HepG2 (cell line): ENCODE results near the gene WDR54. TPM values are rescaled to one million over a fixed set of nuclear protein-coding genes. Genes with fewer than 3 reads are reported as not detected.
A peak's percentile ranks its signal among the peaks of the same experiment; 100 is the strongest.

Experiments
- ATAC-seq: fragments of 200-7000 bp; cut with Tn5 transposase; 3 replicates; pipeline ENCODE4 v1.9.1; 2020; ENCODE audit warnings: mild to moderate bottlenecking, moderate library complexity
- BruUV-seq: library from RNA; stranded (reverse); fragments of 400-500 nt; replicated peaks from 2 replicates; lab custom pipeline; 2021; lab: Mats Ljungman, UMichigan
- CTCF ChIA-PET: fragments of 300-600 bp; formaldehyde crosslinking; extraction: SDS; loops from one replicate; lab custom pipeline; 2021; ENCODE audit warnings: low total read pairs, inconsistent platforms, low intra/inter-chr PET ratio; lab: Yijun Ruan, JAX
- POLR2A ChIA-PET: fragments of 350-600 bp; sonication (Branson Sonifier 250); formaldehyde crosslinking; loops from one replicate; lab custom pipeline; 2020; ENCODE audit warnings: antibody characterized with exemption, inconsistent platforms; lab: Yijun Ruan, JAX
- DNase-seq: peaks from one replicate; pipeline ENCODE4 v3.0.0-alpha.2; 2015; ENCODE audit warnings: low spot score
- FAIRE-seq: peaks from 3 replicates; lab custom pipeline; 2011; peaks lifted over from hg19 to GRCh38; lab: Jason Lieb, UNC
- H2AFZ ChIP-seq: one replicate; pipeline ENCODE4 v1.6.1; 2011; ENCODE audit warnings: low read length, inconsistent platforms
- H3K27ac ChIP-seq: fragments of 300-600 bp; 3 replicates; pipeline ENCODE4 v1.8.0; 2011; ENCODE audit warnings: mixed run types, mild to moderate bottlenecking, mixed read lengths, low read length, inconsistent platforms; ENCODE audit not compliant: insufficient read depth; ENCODE audit errors: extremely low read length
- H3K27me3 ChIP-seq, 2 experiments: fragments of 200-600 bp in 1 of 2; 2 replicates in 1 of 2; 3 replicates in 1 of 2; pipeline versions ENCODE4 v1.6.0 to v1.8.0; 2011; ENCODE audit warnings: low read length in 2 of 2, mild to moderate bottlenecking in 2 of 2, moderate library complexity in 2 of 2, inconsistent platforms in 1 of 2; ENCODE audit not compliant: insufficient read depth in 2 of 2, control insufficient read depth in 1 of 2
- H3K36me3 ChIP-seq, 2 experiments: fragments of 200-600 bp in 1 of 2; replicated peaks in 1 of 2; 2 replicates in 1 of 2; 3 replicates in 1 of 2; pipeline versions ENCODE4 v1.5.1 to v1.8.0; 2011; ENCODE audit warnings: low read length in 2 of 2, inconsistent platforms in 1 of 2; ENCODE audit not compliant: insufficient read depth in 2 of 2, control insufficient read depth in 1 of 2
- H3K4me1 ChIP-seq: 2 replicates; pipeline ENCODE4 v1.5.1; 2012; ENCODE audit warnings: low read length, inconsistent platforms; ENCODE audit not compliant: insufficient read depth
- H3K4me2 ChIP-seq: 2 replicates; pipeline ENCODE4 v1.6.0; 2011; ENCODE audit warnings: low read depth, low read length, inconsistent platforms
- H3K4me3 ChIP-seq, 3 experiments: fragments of 200-600 bp in 1 of 3; sonication (generic), shearing (Covaris generic) in 1 of 3; replicated peaks in 1 of 3; 2 replicates each; pipeline ENCODE4 v1.5.1; 2011 to 2016; ENCODE audit warnings: low read length in 3 of 3, inconsistent platforms in 2 of 3, low read depth in 2 of 3, mild to moderate bottlenecking in 2 of 3, control low read depth in 1 of 3, mixed read lengths in 1 of 3; ENCODE audit not compliant: insufficient read depth in 1 of 3
- H3K79me2 ChIP-seq: one replicate; pipeline ENCODE4 v1.6.1; 2011; ENCODE audit warnings: low read length, inconsistent platforms; ENCODE audit not compliant: insufficient read depth
- H3K9ac ChIP-seq: 2 replicates; pipeline ENCODE4 v1.6.0; 2011; ENCODE audit warnings: mild to moderate bottlenecking, low read depth, low read length, inconsistent platforms; ENCODE audit not compliant: insufficient read depth
- H3K9me3 ChIP-seq: 2 replicates; pipeline ENCODE4 v1.5.1; 2012; ENCODE audit warnings: mild to moderate bottlenecking, low read length
- H4K20me1 ChIP-seq: 2 replicates; pipeline ENCODE4 v1.6.0; 2011; ENCODE audit warnings: inconsistent platforms, mild to moderate bottlenecking, low read length, moderate library complexity; ENCODE audit not compliant: insufficient read depth
- HNRNPUL1 ChIP-seq: fragments of 200-400 bp; formaldehyde crosslinking; IDR thresholded peaks from 2 replicates; pipeline ENCODE4 v1.6.1; 2017; ENCODE audit warnings: low read depth, mild to moderate bottlenecking, low read length, moderate library complexity
- JUNB ChIP-seq: sonication (generic); formaldehyde crosslinking; IDR thresholded peaks from 2 replicates; pipeline ENCODE4 v1.8.0; 2022; ENCODE audit warnings: missing genetic modification reagents, mild to moderate bottlenecking, borderline replicate concordance
- PAF1 ChIP-seq: IDR thresholded peaks from 2 replicates; pipeline ENCODE4 v1.6.1; 2016; ENCODE audit warnings: missing genetic modification reagents, missing compliant biosample characterization
- PCBP1 ChIP-seq: fragments of 200-400 bp; formaldehyde crosslinking; IDR thresholded peaks from 2 replicates; pipeline ENCODE4 v1.6.1; 2017; ENCODE audit warnings: mild to moderate bottlenecking, low read depth, low read length, borderline replicate concordance
- POLR2A ChIP-seq, 2 experiments: IDR thresholded peaks; 2 replicates each; pipeline ENCODE4 v1.6.1; 2011; ENCODE audit warnings: low read depth in 2 of 2, low read length in 2 of 2, mild to moderate bottlenecking in 1 of 2, moderate library complexity in 1 of 2; ENCODE audit not compliant: insufficient read depth in 1 of 2
- POLR2AphosphoS5 ChIP-seq: IDR thresholded peaks from 2 replicates; pipeline ENCODE4 v1.6.1; 2012; ENCODE audit warnings: low read depth, low read length
- ZFYVE20 ChIP-seq: sonication (generic); formaldehyde crosslinking; IDR thresholded peaks from 2 replicates; pipeline ENCODE4 v1.8.0; 2023; ENCODE audit warnings: low read depth, mild to moderate bottlenecking, moderate library complexity, missing genetic modification reagents, borderline replicate concordance
- ZNF180 ChIP-seq: sonication (generic); formaldehyde crosslinking; IDR thresholded peaks from 2 replicates; pipeline ENCODE4 v1.4.0; 2020; ENCODE audit warnings: low read depth, missing genetic modification reagents, borderline replicate concordance
- ZNF24 ChIP-seq: fragments of 450-650 bp; IDR thresholded peaks from 2 replicates; pipeline ENCODE4 v1.6.1; 2017; ENCODE audit warnings: antibody characterized with exemption, mild to moderate bottlenecking
- ZNF362 ChIP-seq: sonication (generic); formaldehyde crosslinking; IDR thresholded peaks from 2 replicates; pipeline ENCODE4 v1.4.0; 2020; ENCODE audit warnings: missing genetic modification reagents, mild to moderate bottlenecking, borderline replicate concordance
- WGBS: methylation state at CpG from one replicate; pipeline ENCODE4 v1.1.6; 2017; ENCODE audit warnings: low lambda C conversion rate; 5-methylcytosine and 5-hydroxymethylcytosine counted together
- in situ Hi-C: cut with HindIII; loops from 2 replicates; pipeline ENCODE4 v1.10.0; 2017; ENCODE audit warnings: low pct_unique_long_range_greater_than_20kb; ENCODE audit not compliant: extremely low pct_ligation_motif_present
- intact Hi-C: fragments of 100-400 bp; cut with micrococcal nuclease; formaldehyde crosslinking; loops from one replicate; pipeline ENCODE4 v1.10.0; 2022; ENCODE audit not compliant: unreplicated experiment
- polyA plus RNA-seq, 8 experiments: library from polyadenylated mRNA; depleted of rRNA in 3 of 8; stranded (reverse) in 7 of 8; unstranded in 1 of 8; fragments of >200 nt; fragmentation: Illumina TruSeq in 4 of 8; extraction: Trizol in 4 of 8; gene quantifications; 2 replicates each; pipeline versions ENCODE4 v1.2.1 to v1.2.3, GENCODE V29; 2011 to 2016; ENCODE audit warnings: low read depth in 4 of 8, missing spikeins in 1 of 8, mixed read lengths in 1 of 8; ENCODE audit not compliant: insufficient read depth in 1 of 8
- total RNA-seq, 5 experiments: library from RNA; depleted of rRNA; stranded (reverse); fragments of >200 nt; fragmentation: Illumina TruSeq; extraction: Trizol; gene quantifications; 2 replicates each; pipeline ENCODE4 v1.2.3, GENCODE V29; 2016; ENCODE audit warnings: low read depth in 1 of 5
- TF ChIP-seq, protein P1 (sequence below), 2 experiments: sonication (generic) in 1 of 2; formaldehyde crosslinking in 1 of 2; IDR thresholded peaks; 2 replicates each; pipeline versions ENCODE4 v1.4.0 to v1.6.1; 2016 to 2020; ENCODE audit warnings: borderline replicate concordance in 1 of 2, low read depth in 1 of 2, mild to moderate bottlenecking in 1 of 2, missing genetic modification reagents in 1 of 2
- TF ChIP-seq, protein P2 (sequence below): sonication (generic); formaldehyde crosslinking; IDR thresholded peaks from 2 replicates; pipeline ENCODE4 v1.8.1; 2023; ENCODE audit warnings: mild to moderate bottlenecking, missing genetic modification reagents, borderline replicate concordance
- TF ChIP-seq, protein P3 (sequence below), 2 experiments: sonication (generic) in 1 of 2; formaldehyde crosslinking in 1 of 2; IDR thresholded peaks; 2 replicates each; pipeline versions ENCODE4 v1.5.1 to v1.6.1; 2011 to 2020; ENCODE audit warnings: borderline replicate concordance in 1 of 2, low read depth in 1 of 2, low read length in 1 of 2, mild to moderate bottlenecking in 1 of 2, missing genetic modification reagents in 1 of 2, moderate library complexity in 1 of 2

The WDR54 gene
- total and polyA plus RNA-seq, 2 of the 13 experiments (the other 11 are each of a cell fraction or from before 2014, with no cell fraction given), result 2.0 to 17.3 TPM

GRCh38 chr2:74426181-74426758 is 4.7 kb downstream of the WDR54 start (continued):
- TF ChIP-seq, protein P1, sequence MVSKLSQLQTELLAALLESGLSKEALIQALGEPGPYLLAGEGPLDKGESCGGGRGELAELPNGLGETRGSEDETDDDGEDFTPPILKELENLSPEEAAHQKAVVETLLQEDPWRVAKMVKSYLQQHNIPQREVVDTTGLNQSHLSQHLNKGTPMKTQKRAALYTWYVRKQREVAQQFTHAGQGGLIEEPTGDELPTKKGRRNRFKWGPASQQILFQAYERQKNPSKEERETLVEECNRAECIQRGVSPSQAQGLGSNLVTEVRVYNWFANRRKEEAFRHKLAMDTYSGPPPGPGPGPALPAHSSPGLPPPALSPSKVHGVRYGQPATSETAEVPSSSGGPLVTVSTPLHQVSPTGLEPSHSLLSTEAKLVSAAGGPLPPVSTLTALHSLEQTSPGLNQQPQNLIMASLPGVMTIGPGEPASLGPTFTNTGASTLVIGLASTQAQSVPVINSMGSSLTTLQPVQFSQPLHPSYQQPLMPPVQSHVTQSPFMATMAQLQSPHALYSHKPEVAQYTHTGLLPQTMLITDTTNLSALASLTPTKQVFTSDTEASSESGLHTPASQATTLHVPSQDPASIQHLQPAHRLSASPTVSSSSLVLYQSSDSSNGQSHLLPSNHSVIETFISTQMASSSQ (IDR thresholded peaks at IDR 0.05; ENCODE audit: low read depth), result no peak
- TF ChIP-seq, protein P1 (CRISPR knock-in tag; IDR thresholded peaks at IDR 0.05; ENCODE audit: borderline replicate concordance), result no peak
- 0 out of 2 replicates have a peak, but pooled peaks have one; percentile 16 for TF ChIP-seq PCBP1

- WGBS, result 94% methylated on average over 3 of the region's 3 CpGs
These were observed 6.0 kb downstream of the WDR54 start for GRCh38 chr2:74427551-74427950.

More at GRCh38 chr2:74427551-74427950, 6.0 kb downstream of the WDR54 start:
- Histone ChIP-seq H3K36me3 (peaks cover 41 to 72% of the 10 kb centered on the region in 2 experiments), H3K27ac (no peak overlapping the region), H3K4me1 (peaks cover 91% of the 10 kb centered on the region), H4K20me1 (peaks cover 22% of the 10 kb centered on the region; the same call in 1 of the 2 replicates), H3K79me2 (peaks cover 10% of the 10 kb centered on the region), H3K9ac (no peak overlapping the region), H2AFZ (no peak overlapping the region), H3K4me3 (no peak overlapping the region), H3K4me2 (no peak overlapping the region), H3K9me3 (no peaks in the 10 kb centered on the region), H3K27me3 (no peaks in the 10 kb centered on the region)
- FAIRE-seq (no peak), DNase-seq (no peak), ATAC-seq (no peak)
- BruUV-seq, result no TSS peak
- intact Hi-C loops (no loop called here), in situ Hi-C loops (no loop called here)
- TF ChIP-seq POLR2A (IDR thresholded peaks at IDR 0.05; ENCODE audit: insufficient read depth in 1 of 2, low read depth in 2 of 2, low read length in 2 of 2) (0 out of 4 replicates have a peak, but pooled peaks of 1 of the 2 experiments have one; percentile 30), ZFYVE20 (CRISPR knock-in tag) (no peak), HNRNPUL1 (no peak), ZNF180 (CRISPR knock-in tag) (no peak), PAF1 (no peak), JUNB (CRISPR knock-in tag) (no peak), ZNF24 (no peak), POLR2AphosphoS5 (peak; percentile 21; the same call in 1 of the 2 replicates), ZNF362 (no peak)
- TF ChIP-seq, protein P2, sequence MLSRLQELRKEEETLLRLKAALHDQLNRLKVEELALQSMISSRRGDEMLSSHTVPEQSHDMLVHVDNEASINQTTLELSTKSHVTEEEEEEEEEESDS, result no peak
- TF ChIP-seq, protein P3, sequence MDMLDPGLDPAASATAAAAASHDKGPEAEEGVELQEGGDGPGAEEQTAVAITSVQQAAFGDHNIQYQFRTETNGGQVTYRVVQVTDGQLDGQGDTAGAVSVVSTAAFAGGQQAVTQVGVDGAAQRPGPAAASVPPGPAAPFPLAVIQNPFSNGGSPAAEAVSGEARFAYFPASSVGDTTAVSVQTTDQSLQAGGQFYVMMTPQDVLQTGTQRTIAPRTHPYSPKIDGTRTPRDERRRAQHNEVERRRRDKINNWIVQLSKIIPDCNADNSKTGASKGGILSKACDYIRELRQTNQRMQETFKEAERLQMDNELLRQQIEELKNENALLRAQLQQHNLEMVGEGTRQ (IDR thresholded peaks at IDR 0.05; ENCODE audit: low read depth, low read length), result no peak
- TF ChIP-seq, protein P3 (CRISPR knock-in tag; IDR thresholded peaks at IDR 0.05; ENCODE audit: borderline replicate concordance), result no peak
- ChIA-PET POLR2A (interaction anchor here (0.9 to 9.5 kb wide), 4 partner anchors 12 to 55 kb away, joined by 3 to 272 read pairs (median 66); partner anchors contain the start of genes CCDC142, RTKN, TTC31 and WBP1), CTCF (no interaction called here)
